HEK293 (cell line): ENCODE data around the gene UTP4.
"Not testable (repeated sequence)": the region's sequence is repeated elsewhere in the genome, so short reads cannot be mapped to it uniquely, and the experiment has no call there.

ENCODE experiments used
- CTCF ChIA-PET: fragments of 350-600 bp; formaldehyde crosslinking; extraction: SDS; loops from one replicate; lab custom pipeline; 2021; ENCODE audit warnings: antibody characterized with exemption; lab: Yijun Ruan, JAX
- POLR2A ChIA-PET: fragments of 300-600 bp; formaldehyde crosslinking; extraction: SDS; loops from one replicate; lab custom pipeline; 2020; ENCODE audit warnings: antibody characterized with exemption, inconsistent platforms; lab: Yijun Ruan, JAX
- H3K27ac ChIP-seq: fragments of 200-500 bp; sonication (Bioruptor generic); 2 replicates; pipeline ENCODE4 v1.5.1; 2014; ENCODE audit warnings: low read depth, low read length, control low read depth, inconsistent platforms; ENCODE audit errors: extremely low read depth
- H3K36me3 ChIP-seq, 2 experiments: fragments of 200-500 bp in 1 of 2; sonication (Bioruptor generic) in 1 of 2; 1 replicate in 1 of 2; 2 replicates in 1 of 2; pipeline ENCODE4 v1.5.1; 2014 to 2017; ENCODE audit warnings: inconsistent platforms in 2 of 2, low read length in 2 of 2; ENCODE audit not compliant: control insufficient read depth in 2 of 2, insufficient read depth in 1 of 2
- H3K4me1 ChIP-seq: fragments of 200-500 bp; sonication (Bioruptor generic); 2 replicates; pipeline ENCODE4 v1.5.1; 2014; ENCODE audit warnings: mild to moderate bottlenecking, low read length, inconsistent platforms; ENCODE audit not compliant: control insufficient read depth, insufficient read depth
- H3K4me3 ChIP-seq: 2 replicates; pipeline ENCODE4 v1.5.1; 2011; ENCODE audit warnings: low read depth, mild to moderate bottlenecking, control low read depth, low read length, moderate library complexity
- H3K9me3 ChIP-seq: fragments of 200-500 bp; sonication (Bioruptor generic); 2 replicates; pipeline ENCODE4 v1.5.1; 2014; ENCODE audit warnings: low read depth, low read length, inconsistent platforms; ENCODE audit not compliant: control insufficient read depth, insufficient read depth
- AEBP2 ChIP-seq: fragments of 450-650 bp; formaldehyde crosslinking; IDR thresholded peaks from 2 replicates; pipeline ENCODE4 v1.5.1; 2016; ENCODE audit warnings: missing biosample characterization, missing genetic modification characterization, borderline replicate concordance
- GFI1B ChIP-seq: fragments of 450-650 bp; formaldehyde crosslinking; IDR thresholded peaks from 2 replicates; pipeline ENCODE4 v1.5.1; 2016; ENCODE audit warnings: missing biosample characterization, missing genetic modification characterization
- TSHZ1 ChIP-seq: fragments of 450-650 bp; formaldehyde crosslinking; IDR thresholded peaks from 2 replicates; pipeline ENCODE4 v1.5.1; 2016; ENCODE audit warnings: missing biosample characterization, missing genetic modification characterization, borderline replicate concordance
- ZBTB11 ChIP-seq: fragments of 450-650 bp; formaldehyde crosslinking; conservative IDR thresholded peaks from 2 replicates; pipeline ENCODE4 v1.5.1; 2016; ENCODE audit warnings: low read depth, missing biosample characterization, missing genetic modification characterization
- ZBTB21 ChIP-seq: fragments of 450-650 bp; formaldehyde crosslinking; IDR thresholded peaks from 2 replicates; pipeline ENCODE4 v1.5.1; 2017; ENCODE audit warnings: missing biosample characterization, missing genetic modification characterization
- ZBTB8A ChIP-seq: fragments of 450-650 bp; formaldehyde crosslinking; IDR thresholded peaks from 2 replicates; pipeline ENCODE4 v1.5.1; 2016; ENCODE audit warnings: missing biosample characterization, missing genetic modification characterization
- ZFP37 ChIP-seq: fragments of 450-650 bp; formaldehyde crosslinking; IDR thresholded peaks from 2 replicates; pipeline ENCODE4 v1.5.1; 2016; ENCODE audit warnings: missing biosample characterization, missing genetic modification characterization
- ZNF138 ChIP-seq: fragments of 450-650 bp; formaldehyde crosslinking; IDR thresholded peaks from 2 replicates; pipeline ENCODE4 v1.5.1; 2016; ENCODE audit warnings: missing biosample characterization, missing genetic modification characterization, borderline replicate concordance
- ZNF140 ChIP-seq: fragments of 450-650 bp; formaldehyde crosslinking; IDR thresholded peaks from 2 replicates; pipeline ENCODE4 v1.5.1; 2016; ENCODE audit warnings: missing biosample characterization, missing genetic modification characterization
- ZNF19 ChIP-seq: fragments of 450-650 bp; formaldehyde crosslinking; IDR thresholded peaks from 2 replicates; pipeline ENCODE4; 2016; ENCODE audit warnings: missing biosample characterization, missing genetic modification characterization, low read depth
- ZNF223 ChIP-seq: fragments of 450-650 bp; formaldehyde crosslinking; IDR thresholded peaks from 2 replicates; pipeline ENCODE4 v1.5.1; 2016; ENCODE audit warnings: missing biosample characterization, missing genetic modification characterization
- ZNF266 ChIP-seq: fragments of 450-650 bp; formaldehyde crosslinking; IDR thresholded peaks from 2 replicates; pipeline ENCODE4 v1.5.1; 2016; ENCODE audit warnings: missing biosample characterization, missing genetic modification characterization, low read depth
- ZNF341 ChIP-seq: fragments of 450-650 bp; formaldehyde crosslinking; IDR thresholded peaks from 2 replicates; pipeline ENCODE4; 2016; ENCODE audit warnings: low read depth, missing biosample characterization, missing genetic modification characterization
- ZNF354C ChIP-seq: fragments of 450-650 bp; formaldehyde crosslinking; IDR thresholded peaks from 2 replicates; pipeline ENCODE4 v1.5.1; 2016; ENCODE audit warnings: missing biosample characterization, missing genetic modification characterization, low read depth, borderline replicate concordance
- ZNF404 ChIP-seq: fragments of 450-650 bp; formaldehyde crosslinking; IDR thresholded peaks from 2 replicates; pipeline ENCODE4 v1.5.1; 2017; ENCODE audit warnings: missing biosample characterization, missing genetic modification characterization
- ZNF426 ChIP-seq: fragments of 450-650 bp; formaldehyde crosslinking; IDR thresholded peaks from 2 replicates; pipeline ENCODE4 v1.5.1; 2017; ENCODE audit warnings: missing biosample characterization, missing genetic modification characterization, mild to moderate bottlenecking, inconsistent platforms, moderate library complexity
- ZNF510 ChIP-seq: fragments of 450-650 bp; formaldehyde crosslinking; IDR thresholded peaks from 2 replicates; pipeline ENCODE4 v1.5.1; 2018; ENCODE audit warnings: mild to moderate bottlenecking, missing genetic modification characterization, missing biosample characterization; ENCODE audit not compliant: insufficient replicate concordance
- ZNF530 ChIP-seq: fragments of 450-650 bp; formaldehyde crosslinking; IDR thresholded peaks from 2 replicates; pipeline ENCODE4 v1.5.1; 2016; ENCODE audit warnings: low read depth, missing biosample characterization, missing genetic modification characterization
- ZNF555 ChIP-seq: fragments of 450-650 bp; formaldehyde crosslinking; conservative IDR thresholded peaks from 2 replicates; pipeline ENCODE4 v1.5.1; 2017; ENCODE audit warnings: missing biosample characterization, mild to moderate bottlenecking, missing genetic modification characterization, inconsistent platforms
- ZNF558 ChIP-seq: fragments of 450-650 bp; formaldehyde crosslinking; IDR thresholded peaks from 2 replicates; pipeline ENCODE4 v1.5.1; 2016; ENCODE audit warnings: missing biosample characterization, missing genetic modification characterization
- ZNF560 ChIP-seq: fragments of 450-650 bp; formaldehyde crosslinking; IDR thresholded peaks from 2 replicates; pipeline ENCODE4 v1.5.1; 2017; ENCODE audit warnings: missing biosample characterization, missing genetic modification characterization, borderline replicate concordance
- ZNF580 ChIP-seq: fragments of 450-650 bp; formaldehyde crosslinking; IDR thresholded peaks from 2 replicates; pipeline ENCODE4 v1.5.1; 2016; ENCODE audit warnings: missing biosample characterization, missing genetic modification characterization
- ZNF623 ChIP-seq: fragments of 450-650 bp; formaldehyde crosslinking; IDR thresholded peaks from 2 replicates; pipeline ENCODE4 v1.5.1; 2016; ENCODE audit warnings: missing biosample characterization, missing genetic modification characterization
- ZNF629 ChIP-seq: fragments of 450-650 bp; formaldehyde crosslinking; IDR thresholded peaks from 2 replicates; pipeline ENCODE4 v1.5.1; 2017; ENCODE audit warnings: missing biosample characterization, missing genetic modification characterization
- ZNF639 ChIP-seq: fragments of 450-650 bp; formaldehyde crosslinking; IDR thresholded peaks from 2 replicates; pipeline ENCODE4 v1.5.1; 2016; ENCODE audit warnings: missing biosample characterization, missing genetic modification characterization
- ZNF664 ChIP-seq: fragments of 450-650 bp; formaldehyde crosslinking; IDR thresholded peaks from 2 replicates; pipeline ENCODE4 v1.5.1; 2016; ENCODE audit warnings: missing biosample characterization, missing genetic modification characterization
- ZNF791 ChIP-seq: fragments of 450-650 bp; formaldehyde crosslinking; IDR thresholded peaks from 2 replicates; pipeline ENCODE4 v1.5.1; 2016; ENCODE audit warnings: missing biosample characterization, missing genetic modification characterization

The UTP4 gene

GRCh38 chr16:69139464-69139863 is 7.0 kb downstream of the UTP4 start:
- H3K4me3 ChIP-seq, H3K27ac ChIP-seq, POLR2A ChIA-PET, H3K9me3 ChIP-seq, H3K4me1 ChIP-seq: not testable (repeated sequence)
- CTCF ChIA-PET: interaction anchor here (1.2 to 2.0 kb wide), 2 partner anchors 11 to 16 kb away, joined by 5 to 12 read pairs; no protein-coding TSS in a partner anchor
- H3K36me3 ChIP-seq: peaks cover 62 to 82% of the 10 kb centered on the region in 2 experiments
- TF ChIP-seq ZNF560 (peak; percentile 83), ZNF623 (tag by site-specific recombination) (peak; percentile 84), ZFP37 (tag by site-specific recombination) (peak; percentile 46; the same call in 1 of the 2 replicates), ZNF404 (peak; percentile 75; the same call in 1 of the 2 replicates), ZNF354C (tag by site-specific recombination) (0 out of 2 replicates have a peak, but pooled peaks have one; percentile 38), ZNF426 (tag by site-specific recombination) (peak; percentile 88), ZNF530 (tag by site-specific recombination) (0 out of 2 replicates have a peak, but pooled peaks have one; percentile 24), ZNF555 (tag by site-specific recombination) (peak; percentile 91), ZNF140 (tag by site-specific recombination) (peak; percentile 88), ZNF580 (0 out of 2 replicates have a peak, but pooled peaks have one; percentile 52), ZNF19 (tag by site-specific recombination) (0 out of 2 replicates have a peak, but pooled peaks have one; percentile 32), GFI1B (tag by site-specific recombination) (peak; percentile 41; the same call in 1 of the 2 replicates), ZNF138 (peak; percentile 50; the same call in 1 of the 2 replicates), ZBTB11 (tag by site-specific recombination) (peak; percentile 85), TSHZ1 (peak; percentile 29; the same call in 1 of the 2 replicates), ZNF223 (tag by site-specific recombination) (0 out of 2 replicates have a peak, but pooled peaks have one; percentile 45), ZNF341 (tag by site-specific recombination) (0 out of 2 replicates have a peak, but pooled peaks have one; percentile 15), ZBTB8A (tag by site-specific recombination) (peak; percentile 68), ZNF791 (tag by site-specific recombination) (0 out of 2 replicates have a peak, but pooled peaks have one; percentile 61), ZNF629 (tag by site-specific recombination) (peak; percentile 46; the same call in 1 of the 2 replicates), ZNF266 (tag by site-specific recombination) (peak; percentile 84), AEBP2 (tag by site-specific recombination) (0 out of 2 replicates have a peak, but pooled peaks have one; percentile 42), ZNF510 (peak; percentile 71), ZNF639 (tag by site-specific recombination) (0 out of 2 replicates have a peak, but pooled peaks have one; percentile 25), ZNF558 (tag by site-specific recombination) (peak; percentile 75; the same call in 1 of the 2 replicates), ZNF664 (tag by site-specific recombination) (0 out of 2 replicates have a peak, but pooled peaks have one; percentile 28), ZBTB21 (peak; percentile 74)
